ENCODE data around the gene EVC.
"Not testable (repeated sequence)": the region's sequence is repeated elsewhere in the genome, so short reads cannot be mapped to it uniquely, and the experiment has no call there.

EVC gene

GRCh38 chr4:5712931-5713330 lies 1.9 kb downstream of the EVC start:
- H3K4me3 ChIP-seq = no peak overlapping the region
- DNase-seq (ENCODE audit: low spot score in 2 of 2) = no peak
- in situ Hi-C loops (cut with MboI; ENCODE audit: low sequenced_read_pairs) = no loop called here

GRCh38 chr4:5713861-5714260 lies 2.9 kb downstream of the EVC start:
- Histone ChIP-seq H3K4me3 (no peak overlapping the region), H3K27me3 (ENCODE audit: low read depth) (no peaks in the 10 kb centered on the region), H3K4me1 (peaks cover 11% of the 10 kb centered on the region), H3K36me3 (replicated peaks) (no peaks in the 10 kb centered on the region), H3K9me3 (peaks cover 3% of the 10 kb centered on the region)
- DNase-seq (ENCODE audit: low spot score in 2 of 2) = no peak
- in situ Hi-C loops (cut with MboI; ENCODE audit: low sequenced_read_pairs) = no loop called here

More at GRCh38 chr4:5712931-5713330, 1.9 kb downstream of the EVC start:
- Histone ChIP-seq H3K4me1 (peaks cover 11% of the 10 kb centered on the region), H3K36me3 (replicated peaks) (no peaks in the 10 kb centered on the region), H3K27me3 (ENCODE audit: low read depth) (no peaks in the 10 kb centered on the region), H3K9me3 (peaks cover 3% of the 10 kb centered on the region)

GRCh38 chr4:5715357-5715756 lies 4.4 kb downstream of the EVC start:
- Histone ChIP-seq H3K4me3 (no peak overlapping the region), H3K36me3 (replicated peaks) (no peaks in the 10 kb centered on the region; the same call in none of the 2 replicates), H3K9me3 (peaks cover 3% of the 10 kb centered on the region)

GRCh38 chr4:5716391-5716790 lies 5.4 kb downstream of the EVC start:
- in situ Hi-C loops (cut with MboI; ENCODE audit: low sequenced_read_pairs) = no loop called here
- no peaks in the 10 kb centered on the region for H3K27me3 ChIP-seq (ENCODE audit: low read depth)

More at GRCh38 chr4:5715357-5715756, 4.4 kb downstream of the EVC start:
- Histone ChIP-seq H3K4me1 (peaks cover 11% of the 10 kb centered on the region), H3K27me3 (ENCODE audit: low read depth) (no peaks in the 10 kb centered on the region)
- in situ Hi-C loops (cut with MboI; ENCODE audit: low sequenced_read_pairs) = no loop called here
- DNase-seq (ENCODE audit: low spot score in 2 of 2) = no peak

GRCh38 chr4:5717449-5718158 lies 6.6 kb downstream of the EVC start:
- Histone ChIP-seq H3K36me3 (replicated peaks) (no peaks in the 10 kb centered on the region; the same call in none of the 2 replicates), H3K27me3 (ENCODE audit: low read depth) (no peaks in the 10 kb centered on the region), H3K4me3 (no peak overlapping the region), H3K4me1 (no peaks in the 10 kb centered on the region), H3K9me3 (peaks cover 3% of the 10 kb centered on the region)
- in situ Hi-C loops (cut with MboI; ENCODE audit: low sequenced_read_pairs) = no loop called here
- DNase-seq (ENCODE audit: low spot score in 2 of 2) = no peak

More at GRCh38 chr4:5716391-5716790, 5.4 kb downstream of the EVC start:
- Histone ChIP-seq H3K36me3 (replicated peaks) (no peaks in the 10 kb centered on the region; the same call in none of the 2 replicates), H3K4me1 (peaks cover 5% of the 10 kb centered on the region), H3K4me3 (no peak overlapping the region), H3K9me3 (peaks cover 3% of the 10 kb centered on the region)
- no peak for DNase-seq (ENCODE audit: low spot score in 2 of 2)

- Histone ChIP-seq H3K36me3 (replicated peaks) (no peaks in the 10 kb centered on the region; the same call in none of the 2 replicates), H3K27me3 (ENCODE audit: low read depth) (no peaks in the 10 kb centered on the region), H3K4me3 (no peak overlapping the region), H3K4me1 (no peaks in the 10 kb centered on the region), H3K9me3 (peaks cover 3% of the 10 kb centered on the region)
- no peak for DNase-seq (ENCODE audit: low spot score in 2 of 2)
- in situ Hi-C loops (cut with MboI; ENCODE audit: low sequenced_read_pairs) = no loop called here
Measured at GRCh38 chr4:5718411-5718810, 7.4 kb downstream of the EVC start.

- in situ Hi-C loops (cut with MboI; ENCODE audit: low sequenced_read_pairs) = no loop called here
- Histone ChIP-seq H3K27me3 (ENCODE audit: low read depth) (no peaks in the 10 kb centered on the region), H3K4me1 (no peaks in the 10 kb centered on the region), H3K4me3 (no peak overlapping the region), H3K9me3 (peaks cover 3% of the 10 kb centered on the region), H3K36me3 (replicated peaks) (no peaks in the 10 kb centered on the region; the same call in none of the 2 replicates)
- DNase-seq (ENCODE audit: low spot score in 2 of 2) = no peak
Measured at GRCh38 chr4:5719350-5720055, 8.5 kb downstream of the EVC start.

- DNase-seq (ENCODE audit: low spot score in 2 of 2) = no peak
- H3K36me3 ChIP-seq (replicated peaks) = no peaks in the 10 kb centered on the region; the same call in none of the 2 replicates
- in situ Hi-C loops (cut with MboI; ENCODE audit: low sequenced_read_pairs) = no loop called here
- H3K4me3 ChIP-seq = no peak overlapping the region
- H3K27me3 ChIP-seq (ENCODE audit: low read depth) = no peaks in the 10 kb centered on the region
- H3K4me1 ChIP-seq = no peaks in the 10 kb centered on the region
- peaks cover under 1% of the 10 kb centered on the region for H3K9me3 ChIP-seq
Measured at GRCh38 chr4:5720157-5720850, 9.3 kb downstream of the EVC start.

- in situ Hi-C loops (cut with MboI; ENCODE audit: low sequenced_read_pairs) = no loop called here
Measured at GRCh38 chr4:5720980-5721379, 10.0 kb downstream of the EVC start.

GRCh38 chr4:5721923-5722322 lies 10.9 kb downstream of the EVC start:
- in situ Hi-C loops (cut with MboI; ENCODE audit: low sequenced_read_pairs) = no loop called here

More at GRCh38 chr4:5720980-5721379, 10.0 kb downstream of the EVC start:
- Histone ChIP-seq H3K27me3 (ENCODE audit: low read depth) (no peaks in the 10 kb centered on the region), H3K9me3 (no peaks in the 10 kb centered on the region), H3K36me3 (replicated peaks) (no peaks in the 10 kb centered on the region; the same call in none of the 2 replicates), H3K4me1 (no peaks in the 10 kb centered on the region), H3K4me3 (no peak overlapping the region)
- no peak for DNase-seq (ENCODE audit: low spot score in 2 of 2)

GRCh38 chr4:5722328-5722727 lies 11.3 kb downstream of the EVC start:
- in situ Hi-C loops (cut with MboI; ENCODE audit: low sequenced_read_pairs) = no loop called here
- DNase-seq (ENCODE audit: low spot score in 2 of 2) = no peak
- no peaks in the 10 kb centered on the region for H3K4me1 ChIP-seq
- no peaks in the 10 kb centered on the region for H3K9me3 ChIP-seq
- H3K4me3 ChIP-seq = no peak overlapping the region
- no peaks in the 10 kb centered on the region for H3K27me3 ChIP-seq (ENCODE audit: low read depth)
- no peaks in the 10 kb centered on the region; the same call in none of the 2 replicates for H3K36me3 ChIP-seq (replicated peaks)

More at GRCh38 chr4:5721923-5722322, 10.9 kb downstream of the EVC start:
- H3K9me3 ChIP-seq = no peaks in the 10 kb centered on the region
- H3K4me1 ChIP-seq = no peaks in the 10 kb centered on the region
- no peak for DNase-seq (ENCODE audit: low spot score in 2 of 2)
- H3K4me3 ChIP-seq = no peak overlapping the region
- no peaks in the 10 kb centered on the region; the same call in none of the 2 replicates for H3K36me3 ChIP-seq (replicated peaks)
- H3K27me3 ChIP-seq (ENCODE audit: low read depth) = no peaks in the 10 kb centered on the region

GRCh38 chr4:5724377-5724776 lies 13.4 kb downstream of the EVC start:
- in situ Hi-C loops (cut with MboI; ENCODE audit: low sequenced_read_pairs) = no loop called here

GRCh38 chr4:5728412-5728811 lies 17.4 kb downstream of the EVC start:
- in situ Hi-C loops (cut with MboI; ENCODE audit: low sequenced_read_pairs); H3K27me3 ChIP-seq (ENCODE audit: low read depth); H3K9me3 ChIP-seq; DNase-seq (ENCODE audit: low spot score in 2 of 2); H3K4me1 ChIP-seq; H3K4me3 ChIP-seq; H3K36me3 ChIP-seq (replicated peaks): not testable (repeated sequence)

More at GRCh38 chr4:5724377-5724776, 13.4 kb downstream of the EVC start:
- no peak overlapping the region for H3K4me3 ChIP-seq
- DNase-seq (ENCODE audit: low spot score in 2 of 2) = no peak
- H3K9me3 ChIP-seq = no peaks in the 10 kb centered on the region
- no peaks in the 10 kb centered on the region for H3K27me3 ChIP-seq (ENCODE audit: low read depth)
- H3K36me3 ChIP-seq (replicated peaks) = no peaks in the 10 kb centered on the region; the same call in none of the 2 replicates
- H3K4me1 ChIP-seq = no peaks in the 10 kb centered on the region
